Cardiac septum (tissue), 1 donor: Measurements from ENCODE around the gene SLC2A9. TPM values are rescaled to one million over a fixed set of nuclear protein-coding genes. Genes with fewer than 3 reads are reported as not detected.

ENCODE experiments used
- DNase-seq: peaks from one replicate; pipeline ENCODE4 v3.0.0-alpha.2; 2020; ENCODE audit warnings: low spot score
- intact Hi-C: fragments of 100-400 bp; cut with DNase I; formaldehyde crosslinking; loops from one replicate; pipeline ENCODE4 v1.14.0; 2022
- total RNA-seq: library from RNA; stranded (reverse); fragmentation: NEBNext Ultra II Directional; extraction: Animal tissue kit (Norgen Biotek cat#: 25700); gene quantifications from one replicate; pipeline ENCODE4 v1.2.1, GENCODE V29; 2021
- donor health status: DM: no; HTN: no; CAD: no.

The SLC2A9 gene
- total RNA-seq, 1 donor from 2014 or later: 5.5 TPM

DNA sequence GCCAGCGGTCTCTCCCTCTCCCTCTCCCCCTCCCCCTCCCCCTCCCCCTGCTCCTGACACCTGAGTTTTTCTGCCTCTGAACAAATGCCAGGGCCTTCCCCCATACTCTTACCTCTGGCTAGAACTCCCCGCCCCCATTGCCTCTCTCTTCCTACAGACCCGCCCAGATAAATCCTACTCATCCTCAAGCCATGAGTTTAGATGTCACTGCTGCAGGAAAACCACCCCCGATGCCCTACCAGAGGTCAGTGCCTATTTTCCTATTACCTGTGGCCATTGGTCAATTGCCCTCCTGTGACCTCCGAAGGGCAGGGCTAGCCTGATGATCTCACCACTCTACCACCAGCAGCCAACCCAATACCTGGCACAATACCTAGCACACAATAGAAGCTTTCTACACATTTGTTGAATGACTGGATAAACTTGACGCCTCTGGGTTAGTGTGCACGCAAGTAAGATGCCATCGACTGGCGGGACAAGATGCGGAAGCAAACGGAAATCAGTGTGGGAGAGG lies 43.7 kb downstream of the SLC2A9 start:
- intact Hi-C loops: no loop called here
- no peak for DNase-seq

DNA sequence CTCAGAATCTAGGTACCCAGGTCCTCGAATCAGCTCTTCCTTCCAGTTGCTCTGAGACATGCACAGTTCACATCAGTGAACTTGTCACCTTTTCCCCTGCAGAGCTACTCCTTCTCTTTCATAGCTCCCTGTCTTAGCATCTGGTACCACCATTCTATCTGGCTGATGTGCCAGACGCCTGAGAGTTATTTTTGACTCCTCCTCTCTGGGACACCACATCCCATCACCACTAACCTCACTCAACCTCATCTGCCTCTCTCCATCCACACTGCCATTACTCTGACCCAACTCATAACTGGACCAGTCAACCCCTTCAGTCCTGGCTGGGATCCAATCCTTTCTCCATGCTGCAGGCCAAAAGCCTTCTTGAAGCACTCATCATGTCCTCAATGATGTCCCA lies 44.5 kb downstream of the SLC2A9 start:
- intact Hi-C loops: no loop called here
- DNase-seq: no peak

DNA sequence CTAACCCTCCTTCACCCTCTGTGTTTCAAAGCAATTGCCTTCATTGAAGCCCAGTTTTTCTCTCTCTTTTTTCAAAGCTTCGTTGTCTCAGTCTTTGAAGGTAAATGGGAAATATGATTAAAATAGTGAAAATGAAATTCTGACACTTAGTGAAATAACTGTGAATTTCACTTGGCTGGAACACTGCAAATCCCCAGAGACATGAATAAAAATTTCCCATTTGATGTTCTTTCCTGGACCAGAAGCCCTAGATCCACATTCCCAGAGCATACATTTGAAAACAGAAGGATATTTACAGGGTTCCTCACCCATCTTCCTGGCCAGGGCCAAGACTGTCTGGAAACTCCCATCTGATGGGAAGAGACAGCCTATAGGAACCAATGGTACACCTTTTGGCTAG lies 45.0 kb downstream of the SLC2A9 start:
- intact Hi-C loops: no loop called here
- DNase-seq: no peak

DNA sequence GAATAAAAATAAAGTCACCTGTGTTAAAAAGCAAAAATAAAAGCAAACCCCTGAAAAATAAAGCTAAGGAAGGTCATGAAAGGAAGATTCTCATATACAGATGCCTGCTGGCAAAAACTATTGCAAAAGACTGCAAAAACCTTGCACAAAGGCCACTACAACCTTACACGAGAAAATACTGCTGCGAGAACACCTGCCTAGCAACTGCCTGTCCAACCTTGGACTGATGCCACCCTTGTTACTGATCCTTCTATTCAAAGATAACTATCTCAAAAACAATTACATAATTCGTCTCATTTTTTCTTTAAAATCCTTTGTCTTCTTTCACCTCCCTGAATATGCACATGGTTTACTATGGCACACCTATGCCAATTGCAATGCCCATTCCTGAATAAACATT lies 49.6 kb downstream of the SLC2A9 start:
- intact Hi-C loops: no loop called here
- DNase-seq: no peak

DNA sequence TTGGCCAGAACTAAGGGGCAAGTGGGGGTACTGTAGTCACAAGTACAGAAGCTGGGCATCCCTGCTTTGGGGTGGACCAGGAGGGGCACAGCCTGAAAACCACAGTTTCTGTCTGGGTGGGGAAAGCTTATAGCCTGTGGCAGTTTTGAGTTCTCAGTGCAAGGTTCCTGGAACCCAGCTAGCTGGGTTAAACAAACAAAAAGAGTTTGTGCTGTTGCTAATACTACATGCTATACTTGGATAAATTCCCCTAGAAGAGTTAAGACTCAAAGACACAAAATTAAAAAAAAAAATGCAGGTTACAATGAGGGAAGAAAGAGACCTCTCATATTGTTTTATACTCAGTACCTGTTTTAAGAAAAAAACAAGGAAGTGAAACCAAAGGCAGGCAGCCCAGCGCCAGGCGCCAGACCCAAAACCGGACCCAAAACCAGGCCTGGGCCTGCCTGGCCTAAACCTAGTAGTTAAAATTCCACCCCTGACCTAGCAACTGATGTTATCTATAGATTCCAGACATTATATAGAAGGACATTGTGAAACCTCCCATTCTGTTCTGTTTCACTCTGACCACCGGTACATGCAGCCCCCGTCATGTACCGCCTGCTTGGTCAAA lies 50.8 kb downstream of the SLC2A9 start:
- intact Hi-C loops: no loop called here
- no peak for DNase-seq

DNA sequence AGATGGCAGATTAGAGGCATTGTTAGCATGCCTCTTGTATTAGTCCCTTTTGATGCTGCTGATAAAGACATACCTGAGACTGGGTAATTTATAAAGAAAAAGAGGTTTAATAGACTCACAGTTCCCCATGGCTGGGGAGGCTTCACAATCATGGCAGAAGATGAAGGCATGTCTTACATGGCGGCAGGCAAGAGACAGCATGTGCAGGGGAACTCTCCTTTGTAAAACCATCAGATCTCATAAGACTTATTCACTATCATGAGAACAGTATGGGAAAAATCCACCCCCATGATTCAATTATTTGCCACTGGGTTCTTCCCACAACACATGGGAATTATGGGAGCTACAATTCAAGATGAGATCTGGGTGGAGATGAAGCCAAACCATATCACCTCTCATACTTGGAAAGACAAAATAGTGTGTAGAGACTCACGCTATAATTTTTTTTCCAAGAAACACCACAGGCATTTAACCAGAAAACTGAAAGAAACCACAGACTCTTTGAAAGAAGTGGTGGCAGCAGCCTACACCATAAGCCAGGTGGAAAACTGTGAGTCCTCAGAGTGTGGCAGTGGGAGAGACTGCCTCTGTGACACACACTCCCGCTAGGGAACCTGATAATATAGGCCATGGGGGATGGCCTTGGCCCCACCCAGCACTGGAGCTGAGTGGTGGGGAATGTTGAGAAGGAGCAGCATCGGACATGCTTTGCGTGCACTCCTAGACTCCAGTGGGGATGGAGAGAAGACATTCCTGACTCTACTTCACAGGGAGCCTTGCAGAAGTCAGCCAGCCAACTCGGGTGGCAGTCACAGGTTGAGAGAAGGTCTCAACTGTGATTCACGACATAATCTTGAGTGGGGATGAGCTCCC lies 51.5 kb downstream of the SLC2A9 start:
- DNase-seq: no peak
- intact Hi-C loops: no loop called here

DNA sequence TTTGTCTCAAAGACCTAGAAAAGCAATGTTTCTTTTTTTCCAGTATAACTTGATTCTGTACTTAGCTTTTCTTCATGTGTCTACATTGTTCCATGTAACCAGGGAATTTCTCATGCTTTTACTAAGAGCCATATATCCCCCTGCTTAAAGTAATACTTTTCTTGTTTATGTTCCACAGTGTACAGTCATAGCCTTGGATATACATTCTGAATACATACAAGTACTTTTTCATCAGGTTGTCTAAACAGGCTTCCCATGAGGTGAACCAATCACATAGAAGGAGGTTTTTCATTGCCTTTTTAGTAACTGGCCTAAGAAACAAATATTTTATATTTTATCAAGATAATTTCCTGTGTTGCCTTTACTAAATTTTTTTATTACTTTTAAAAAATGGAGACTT lies 52.8 kb downstream of the SLC2A9 start:
- intact Hi-C loops: no loop called here
- no peak for DNase-seq

DNA sequence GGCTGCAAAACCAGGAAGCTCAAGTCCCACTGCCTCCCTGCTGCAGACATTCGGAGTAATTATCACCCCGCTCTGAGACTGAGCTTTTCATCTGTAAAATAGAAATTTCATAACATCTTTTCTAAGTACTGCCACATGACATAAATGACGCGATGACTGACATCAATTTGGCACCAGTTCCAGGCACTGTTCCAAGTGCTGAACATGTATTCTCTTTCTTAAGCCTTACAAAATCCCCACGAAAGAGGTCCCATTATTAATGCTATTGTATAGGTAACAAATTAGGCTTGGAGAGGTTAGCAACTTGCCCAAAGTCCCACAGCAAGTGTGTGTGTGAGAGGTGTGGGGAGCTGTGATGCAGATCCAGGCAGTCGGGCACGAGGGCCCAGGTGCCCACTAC lies 56.4 kb downstream of the SLC2A9 start:
- intact Hi-C loops: no loop called here

DNA sequence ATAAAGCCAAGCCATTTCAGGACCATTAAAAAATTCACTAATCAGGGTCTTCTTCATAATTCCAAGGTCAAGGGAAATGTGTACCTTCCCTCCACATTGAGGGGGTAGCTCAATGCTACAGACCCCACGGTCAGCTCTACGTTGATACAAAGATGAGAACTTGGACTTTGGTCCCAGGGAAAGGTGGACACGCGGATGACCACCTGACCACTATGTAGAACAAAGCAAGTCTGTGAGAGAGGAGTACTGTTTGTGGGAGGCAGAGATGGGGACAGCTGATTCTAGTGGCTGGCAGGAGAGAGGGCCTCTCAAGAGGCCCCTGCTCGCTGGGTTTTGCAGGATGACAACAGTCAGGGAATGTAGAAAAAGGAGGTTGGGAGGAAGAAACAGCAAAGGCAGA lies 58.0 kb downstream of the SLC2A9 start:
- intact Hi-C loops: no loop called here
- no peak for DNase-seq

More for the DNA sequence above, 56.4 kb downstream of the SLC2A9 start:
- DNase-seq: no peak

DNA sequence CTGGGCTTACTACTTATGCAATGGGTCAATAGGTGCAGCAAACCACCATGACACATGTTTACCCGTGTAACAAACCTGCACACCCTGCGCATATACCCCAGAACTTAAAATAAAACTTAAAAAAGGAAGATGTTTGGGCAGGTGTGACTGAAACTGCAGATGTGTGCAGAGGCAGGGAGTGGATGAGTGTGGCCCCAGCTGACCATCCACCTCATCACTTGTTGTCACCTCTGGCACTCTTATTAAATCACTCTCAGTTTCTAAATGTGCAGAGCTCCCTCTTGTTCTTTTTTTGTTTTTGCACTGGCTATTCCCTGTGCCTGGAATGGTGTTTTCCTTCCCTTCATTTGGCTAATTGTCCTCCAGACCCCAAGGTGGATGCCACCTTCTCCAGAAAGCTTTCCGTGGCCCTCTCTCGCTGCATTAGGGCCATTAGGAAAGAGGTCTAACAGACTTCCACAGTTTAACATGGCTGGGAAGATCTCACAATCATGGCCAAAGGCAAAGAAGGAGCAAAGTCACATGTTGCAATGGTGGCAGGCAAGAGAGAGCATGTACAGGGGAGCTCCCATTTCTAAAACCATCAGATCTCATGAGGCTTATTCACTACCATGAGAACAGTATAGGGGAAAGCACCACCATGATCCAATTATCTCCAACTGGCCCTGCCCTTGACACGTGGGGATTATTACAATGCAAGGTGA lies 58.5 kb downstream of the SLC2A9 start:
- intact Hi-C loops: no loop called here

DNA sequence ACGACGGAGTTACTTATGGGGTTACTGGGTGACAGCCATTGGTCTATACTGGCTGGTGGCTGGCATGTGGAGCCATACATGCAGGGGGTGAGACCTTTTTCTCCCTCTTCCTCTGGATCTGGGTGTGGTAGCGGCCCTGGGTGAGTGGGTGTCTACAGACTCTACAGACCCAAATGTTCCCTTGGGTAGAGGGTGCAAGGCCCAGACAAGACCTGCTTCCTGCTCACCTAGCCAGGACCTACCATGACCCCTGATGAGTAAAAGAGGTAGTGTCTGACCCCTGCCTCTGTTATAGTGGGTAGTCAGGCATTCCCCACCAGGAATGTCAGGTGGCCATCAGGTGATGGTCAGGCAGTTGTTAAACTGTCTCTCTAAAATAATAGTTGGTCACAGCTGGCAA lies 66.8 kb downstream of the SLC2A9 start:
- intact Hi-C loops: no loop called here
- DNase-seq: no peak

More for the DNA sequence above, 58.5 kb downstream of the SLC2A9 start:
- no peak for DNase-seq

DNA sequence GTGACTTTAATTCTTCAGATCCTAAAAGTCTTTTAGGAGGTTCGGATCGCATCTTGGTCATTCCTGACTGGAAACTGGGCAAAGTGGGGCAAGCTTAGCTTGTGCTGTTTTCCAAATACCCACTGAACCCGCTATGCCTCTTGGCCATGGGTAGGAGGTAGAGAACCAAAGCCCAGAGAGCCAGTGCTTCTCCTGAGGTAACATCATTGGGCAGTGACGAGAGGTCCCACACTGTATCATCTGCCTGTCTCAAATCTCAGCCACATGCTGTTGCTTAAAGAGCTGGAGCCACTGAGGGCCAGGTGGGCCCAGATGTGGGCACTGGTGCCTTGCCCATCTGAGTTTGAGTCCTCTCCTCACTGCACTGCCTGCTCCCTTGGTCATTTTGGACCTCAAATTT lies 68.2 kb downstream of the SLC2A9 start:
- intact Hi-C loops: no loop called here
- no peak for DNase-seq

DNA sequence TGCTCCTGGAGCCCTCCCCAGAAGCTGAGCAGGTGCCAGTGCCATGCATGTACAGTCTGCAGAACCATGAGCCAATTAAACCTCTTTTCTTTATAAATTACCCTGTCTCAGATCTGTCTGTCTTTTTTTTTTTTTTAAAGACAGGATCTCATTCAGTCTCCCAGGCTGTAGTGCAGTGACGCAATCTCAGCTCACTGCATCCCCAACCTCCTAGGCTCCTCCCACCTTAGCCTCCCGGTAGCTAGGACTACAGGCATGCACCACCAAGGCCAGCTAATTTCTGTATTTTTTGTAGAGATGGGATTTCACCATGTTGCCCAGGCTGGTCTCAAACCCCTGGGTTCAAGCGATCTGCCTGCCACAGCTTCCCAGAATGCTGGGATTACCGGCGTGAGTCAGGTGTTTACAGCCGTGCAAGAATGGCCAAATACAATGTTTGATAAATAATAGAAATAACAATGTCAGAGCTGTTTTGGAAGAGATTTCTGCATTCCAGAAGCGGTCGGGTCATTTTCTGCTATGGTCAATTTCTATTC lies 68.8 kb downstream of the SLC2A9 start:
- intact Hi-C loops: no loop called here
- DNase-seq: no peak

DNA sequence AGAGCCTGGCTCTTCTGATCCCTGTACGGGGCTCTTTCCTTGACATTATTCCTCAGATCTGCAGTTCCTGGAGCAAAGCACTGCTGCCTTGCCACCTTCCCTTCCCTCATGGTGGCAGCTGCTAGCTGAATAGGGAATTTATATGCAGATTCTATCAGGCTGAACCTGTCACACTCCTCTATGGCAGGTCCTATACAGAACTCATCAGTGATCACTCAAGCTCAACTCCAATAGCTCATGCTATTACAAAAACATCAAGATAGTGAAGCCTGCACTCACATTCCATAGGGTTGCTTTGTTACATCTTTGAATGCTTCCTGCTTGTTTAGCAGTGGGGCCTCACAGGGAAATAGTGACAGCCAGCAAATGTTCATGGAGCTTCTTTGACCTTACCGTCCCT lies 71.7 kb downstream of the SLC2A9 start:
- no peak for DNase-seq
- intact Hi-C loops: no loop called here

DNA sequence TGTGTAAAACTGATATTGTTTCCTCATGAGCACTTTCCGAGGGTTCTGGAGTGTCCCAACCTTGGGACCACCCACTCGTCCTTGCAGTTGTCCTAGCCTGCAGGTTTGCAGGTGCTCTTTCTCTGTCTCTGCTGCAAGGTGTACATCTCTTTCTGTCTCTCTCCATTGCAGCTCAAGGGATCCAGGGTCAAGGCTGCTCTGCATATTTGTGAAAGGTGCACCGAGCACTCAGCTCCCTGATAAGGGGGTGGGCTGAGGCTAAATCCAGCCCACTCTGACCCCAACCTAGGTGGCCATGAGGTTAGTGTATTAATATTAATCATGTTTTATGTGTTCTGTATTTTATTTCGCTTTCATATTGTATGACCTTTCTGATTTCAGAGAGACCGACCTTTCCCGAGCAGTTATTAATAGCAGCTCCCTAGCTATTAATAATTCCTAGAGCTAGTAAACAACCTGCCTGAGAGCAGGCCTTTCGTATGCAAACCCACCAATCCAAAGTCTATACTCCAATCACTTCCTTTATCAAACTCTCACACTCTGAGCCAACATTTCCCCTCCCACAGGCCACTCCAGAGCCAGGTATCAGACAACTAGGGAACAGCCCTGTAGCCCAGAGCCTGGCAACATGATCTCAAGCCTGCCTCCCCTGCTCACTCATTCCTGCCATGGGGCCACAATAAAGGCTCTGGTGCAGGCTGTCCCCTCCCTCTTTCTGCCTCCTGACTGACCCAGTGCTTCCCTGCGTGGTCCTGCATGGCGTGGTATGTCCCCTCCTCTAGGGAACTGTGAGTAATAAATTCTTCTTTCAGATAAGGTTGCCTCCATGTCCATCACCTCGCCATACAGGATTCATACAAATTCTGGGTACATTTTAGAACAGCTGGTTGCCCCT lies 73.9 kb downstream of the SLC2A9 start:
- no peak for DNase-seq
- intact Hi-C loops: no loop called here

DNA sequence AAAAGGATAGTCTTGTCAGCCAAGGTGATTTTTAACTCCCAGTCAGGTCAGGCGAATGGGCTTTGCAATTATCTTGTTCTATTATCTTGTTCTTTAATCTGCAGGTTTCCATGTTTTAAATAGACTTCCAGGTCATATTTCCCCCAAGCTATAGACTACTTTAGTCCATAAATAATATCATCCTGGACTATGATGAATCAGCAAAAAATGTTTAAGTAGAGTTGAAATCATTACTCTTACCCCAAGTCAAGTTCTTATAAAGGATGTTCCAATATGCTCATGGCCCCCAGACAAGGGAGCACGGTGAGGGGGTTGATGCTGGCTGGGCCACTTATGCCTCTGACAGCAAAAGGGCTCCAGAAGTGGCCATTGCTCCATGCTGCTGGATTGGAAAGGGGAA lies 75.1 kb downstream of the SLC2A9 start:
- intact Hi-C loops: no loop called here
- no peak for DNase-seq

DNA sequence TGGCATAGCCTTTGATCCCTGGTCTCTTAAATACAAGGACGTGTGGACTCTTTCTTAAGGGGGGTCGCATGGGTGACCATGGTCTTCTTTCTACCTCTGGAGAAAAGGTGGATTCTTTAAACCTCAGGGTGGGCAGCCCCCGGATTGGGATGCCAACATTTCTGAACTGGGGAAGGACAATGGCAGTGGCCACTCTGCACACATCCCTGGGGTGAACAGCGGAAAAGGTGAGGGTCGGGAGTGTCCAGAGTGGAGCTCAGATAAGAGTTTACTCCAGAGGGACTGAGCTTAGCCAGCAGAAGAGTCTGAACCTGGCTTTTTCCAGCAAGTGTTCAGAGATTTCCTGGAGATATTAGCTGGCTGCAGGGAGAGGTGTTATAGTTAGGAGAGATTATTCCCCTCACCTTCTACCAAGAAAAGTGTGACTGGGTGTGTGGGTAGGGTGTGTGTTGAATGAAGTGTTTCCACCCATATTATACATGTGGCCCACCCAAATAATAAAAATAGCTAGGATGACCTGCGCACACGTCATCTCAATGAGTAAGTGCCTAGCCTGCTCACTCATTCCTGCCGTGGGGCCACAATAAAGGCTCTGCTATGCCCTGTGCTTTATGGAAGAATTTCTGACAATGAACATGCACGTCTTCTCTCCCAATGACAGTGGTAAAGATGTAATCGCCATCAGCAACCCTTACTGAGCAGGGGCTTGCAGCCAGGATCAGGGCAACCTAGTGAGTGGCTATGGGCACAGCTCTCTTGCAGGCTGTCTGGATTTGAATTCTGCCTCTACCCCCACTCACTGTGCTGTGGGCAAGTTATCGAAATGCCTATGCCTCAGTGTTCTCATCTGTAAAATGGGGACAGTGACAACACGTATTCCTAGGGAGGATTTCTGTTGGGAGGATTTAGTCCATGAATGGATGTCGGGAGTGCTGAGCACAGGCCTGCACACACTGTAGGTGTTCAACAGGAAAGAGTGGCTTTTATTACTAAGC lies 76.6 kb downstream of the SLC2A9 start:
- DNase-seq: no peak
- intact Hi-C loops: no loop called here

DNA sequence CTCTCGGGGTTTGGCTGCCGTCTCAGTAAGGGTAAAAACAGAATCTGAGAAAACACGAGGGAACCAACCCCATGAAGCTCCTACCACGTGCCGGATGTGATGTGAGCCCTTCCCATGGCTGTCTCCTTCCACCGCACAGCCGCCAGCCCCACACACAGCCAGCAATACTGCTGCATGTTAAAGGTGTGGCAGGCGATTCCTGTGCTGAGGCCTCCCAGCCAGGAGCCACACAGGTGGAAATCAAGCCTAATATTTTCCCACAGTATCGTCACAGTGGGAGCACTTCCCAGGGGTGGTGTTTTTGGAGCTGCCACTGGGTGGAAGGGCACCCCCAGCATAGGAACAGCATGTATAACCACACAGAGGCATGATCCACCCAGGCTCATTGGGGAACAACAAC lies 77.5 kb downstream of the SLC2A9 start:
- intact Hi-C loops: no loop called here

More for the DNA sequence above, 77.5 kb downstream of the SLC2A9 start:
- DNase-seq: no peak
